Liver (tissue), 9 donors: ENCODE measurements around the gene ZNRF4. TPM values are rescaled to one million over a fixed set of nuclear protein-coding genes. Genes with fewer than 3 reads are reported as not detected.

Experiments used
- DNase-seq: peaks from one replicate; pipeline ENCODE4 v3.0.0-alpha.2; 2017; ENCODE audit warnings: low spot score
- H3K27ac ChIP-seq, 2 donors: one replicate each; pipeline ENCODE4 v1.7.0; 2013; ENCODE audit warnings: inconsistent platforms in 2 of 2, low read length in 2 of 2, control low read depth in 1 of 2, low read depth in 1 of 2, mild to moderate bottlenecking in 1 of 2
- H3K27me3 ChIP-seq, 4 donors: one replicate each; pipeline versions ENCODE4 v1.6.1 to v1.7.0; 2013; ENCODE audit warnings: low read length in 3 of 4, inconsistent platforms in 1 of 4, mild to moderate bottlenecking in 1 of 4, moderate library complexity in 1 of 4; ENCODE audit not compliant: control insufficient read depth in 4 of 4, insufficient read depth in 4 of 4
- H3K36me3 ChIP-seq, 4 donors: one replicate each; pipeline versions ENCODE4 v1.6.1 to v1.7.0; 2013; ENCODE audit warnings: low read length in 3 of 4, mild to moderate bottlenecking in 3 of 4, low read depth in 1 of 4, moderate library complexity in 1 of 4; ENCODE audit not compliant: control insufficient read depth in 4 of 4, insufficient read depth in 3 of 4
- H3K4me1 ChIP-seq, 4 donors: one replicate each; pipeline versions ENCODE4 v1.6.1 to v1.7.0; 2013; ENCODE audit warnings: low read length in 3 of 4, mild to moderate bottlenecking in 3 of 4, moderate library complexity in 1 of 4; ENCODE audit not compliant: control insufficient read depth in 4 of 4, insufficient read depth in 4 of 4
- H3K4me3 ChIP-seq, 3 donors: one replicate each; pipeline versions ENCODE4 v1.6.1 to v1.7.0; 2013; ENCODE audit warnings: low read length in 3 of 3, control low read depth in 1 of 3, low read depth in 1 of 3, mild to moderate bottlenecking in 1 of 3
- H3K9ac ChIP-seq, 2 donors: one replicate each; pipeline ENCODE4 v1.7.0; 2013; ENCODE audit warnings: low read length in 2 of 2, mild to moderate bottlenecking in 2 of 2, moderate library complexity in 2 of 2, control low read depth in 1 of 2, low read depth in 1 of 2
- H3K9me3 ChIP-seq, 4 donors: one replicate each; pipeline versions ENCODE4 v1.6.1 to v1.7.0; 2013; ENCODE audit warnings: low read length in 3 of 4; ENCODE audit not compliant: control insufficient read depth in 4 of 4
- ATF3 ChIP-seq: IDR thresholded peaks from 2 replicates; pipeline ENCODE4 v1.6.1; 2016; ENCODE audit warnings: antibody characterized with exemption
- CTCF ChIP-seq: fragments of 150-350 bp; IDR thresholded peaks from 2 replicates; pipeline ENCODE4 v1.5.1; 2017; ENCODE audit warnings: improper control_type of control experiment, low read depth, low read length; ENCODE audit not compliant: missing input control
- EGR1 ChIP-seq, 2 donors: IDR thresholded peaks; 2 replicates each; pipeline ENCODE4 v1.6.1; 2016 to 2018; ENCODE audit warnings: antibody characterized with exemption in 2 of 2, low read depth in 2 of 2
- FOXA1 ChIP-seq: IDR thresholded peaks from 2 replicates; pipeline ENCODE4 v1.6.1; 2016; ENCODE audit warnings: antibody characterized with exemption
- FOXA2 ChIP-seq: IDR thresholded peaks from 2 replicates; pipeline ENCODE4 v1.6.1; 2016; ENCODE audit warnings: antibody characterized with exemption
- GABPA ChIP-seq, 2 donors: IDR thresholded peaks in 1 of 2; conservative IDR thresholded peaks in 1 of 2; 2 replicates each; pipeline ENCODE4 v1.6.1; 2016; ENCODE audit warnings: antibody characterized with exemption in 2 of 2, mild to moderate bottlenecking in 1 of 2, moderate library complexity in 1 of 2
- HNF4A ChIP-seq, 2 donors: conservative IDR thresholded peaks; 2 replicates each; pipeline ENCODE4 v1.6.1; 2016; ENCODE audit warnings: antibody characterized with exemption in 2 of 2, mild to moderate bottlenecking in 2 of 2
- NR2F2 ChIP-seq: IDR thresholded peaks from 2 replicates; pipeline ENCODE4 v1.6.1; 2016; ENCODE audit warnings: antibody characterized with exemption
- RAD21 ChIP-seq, 2 donors: IDR thresholded peaks; 2 replicates each; pipeline ENCODE4 v1.6.1; 2016; ENCODE audit warnings: antibody characterized with exemption in 2 of 2, mild to moderate bottlenecking in 2 of 2
- RXRA ChIP-seq, 2 donors: IDR thresholded peaks; 2 replicates each; pipeline ENCODE4 v1.6.1; 2017 to 2018; ENCODE audit warnings: antibody characterized with exemption in 2 of 2, mild to moderate bottlenecking in 1 of 2
- SP1 ChIP-seq: IDR thresholded peaks from 2 replicates; pipeline ENCODE4 v1.6.1; 2018; ENCODE audit warnings: antibody characterized with exemption, mild to moderate bottlenecking
- TAF1 ChIP-seq: conservative IDR thresholded peaks from 2 replicates; pipeline ENCODE4 v1.6.1; 2016; ENCODE audit warnings: antibody characterized with exemption, mild to moderate bottlenecking
- YY1 ChIP-seq: IDR thresholded peaks from 2 replicates; pipeline ENCODE4 v1.6.1; 2016; ENCODE audit warnings: antibody characterized with exemption, mild to moderate bottlenecking
- WGBS: extraction: QIAGEN DNeasy Blood & Tissue Kit; methylation state at CpG from one replicate; pipeline ENCODE4 v1.1.7; 2013; 5-methylcytosine and 5-hydroxymethylcytosine counted together
- polyA plus RNA-seq, 2 donors: library from polyadenylated mRNA; stranded (reverse) in 1 of 2; unstranded in 1 of 2; fragments of 200-250 nt in 1 of 2; fragments of >200 nt in 1 of 2; fragmentation: Nextera tagmentation in 1 of 2; extraction: Ambion mirVana in 1 of 2; gene quantifications; one replicate each; pipeline versions ENCODE4 v1.2.1 to v1.2.3, GENCODE V29; 2013 to 2015
- total RNA-seq, 2 donors: library from RNA; depleted of rRNA; stranded (reverse); fragments of >200 nt; gene quantifications; one replicate each; pipeline ENCODE4 v1.2.3, GENCODE V29; 2014
- TF ChIP-seq, protein P1 (sequence below): IDR thresholded peaks from 2 replicates; pipeline ENCODE4 v1.6.1; 2016; ENCODE audit warnings: antibody characterized with exemption
- TF ChIP-seq, protein P2 (sequence below): IDR thresholded peaks from 2 replicates; pipeline ENCODE4 v1.6.1; 2016; ENCODE audit warnings: antibody characterized with exemption
- TF ChIP-seq, protein P3 (sequence below): IDR thresholded peaks from 2 replicates; pipeline ENCODE4 v1.6.1; 2016; ENCODE audit warnings: antibody characterized with exemption, mild to moderate bottlenecking
- donor health status: healthy.
- donor health status: healthy.
- donor health status: healthy.
- donor health status: healthy.
- donor health status: healthy.

The ZNRF4 gene
- total and polyA plus RNA-seq, 4 donors = not detected

GRCh38 chr19:5406816-5407215 is 48.4 kb upstream of the ZNRF4 start:
- WGBS = 60% methylated on average over 7 of the region's 7 CpGs
- no peak for TF ChIP-seq GABPA (IDR thresholded peaks at IDR 0.05 in 1 of 2, conservative IDR thresholded peaks at IDR 0.05 in 1 of 2)
- no peak for TF ChIP-seq TAF1
- TF ChIP-seq EGR1 (IDR thresholded peaks at IDR 0.05; ENCODE audit: low read depth in 2 of 2) = no peak
- no peak for TF ChIP-seq RXRA (IDR thresholded peaks at IDR 0.05)
- TF ChIP-seq SP1 = no peak
- no peak for TF ChIP-seq ATF3
- TF ChIP-seq FOXA1 = no peak
- no peak for TF ChIP-seq YY1
- TF ChIP-seq, protein P1, sequence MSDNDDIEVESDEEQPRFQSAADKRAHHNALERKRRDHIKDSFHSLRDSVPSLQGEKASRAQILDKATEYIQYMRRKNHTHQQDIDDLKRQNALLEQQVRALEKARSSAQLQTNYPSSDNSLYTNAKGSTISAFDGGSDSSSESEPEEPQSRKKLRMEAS = no peak
- TF ChIP-seq, protein P2, sequence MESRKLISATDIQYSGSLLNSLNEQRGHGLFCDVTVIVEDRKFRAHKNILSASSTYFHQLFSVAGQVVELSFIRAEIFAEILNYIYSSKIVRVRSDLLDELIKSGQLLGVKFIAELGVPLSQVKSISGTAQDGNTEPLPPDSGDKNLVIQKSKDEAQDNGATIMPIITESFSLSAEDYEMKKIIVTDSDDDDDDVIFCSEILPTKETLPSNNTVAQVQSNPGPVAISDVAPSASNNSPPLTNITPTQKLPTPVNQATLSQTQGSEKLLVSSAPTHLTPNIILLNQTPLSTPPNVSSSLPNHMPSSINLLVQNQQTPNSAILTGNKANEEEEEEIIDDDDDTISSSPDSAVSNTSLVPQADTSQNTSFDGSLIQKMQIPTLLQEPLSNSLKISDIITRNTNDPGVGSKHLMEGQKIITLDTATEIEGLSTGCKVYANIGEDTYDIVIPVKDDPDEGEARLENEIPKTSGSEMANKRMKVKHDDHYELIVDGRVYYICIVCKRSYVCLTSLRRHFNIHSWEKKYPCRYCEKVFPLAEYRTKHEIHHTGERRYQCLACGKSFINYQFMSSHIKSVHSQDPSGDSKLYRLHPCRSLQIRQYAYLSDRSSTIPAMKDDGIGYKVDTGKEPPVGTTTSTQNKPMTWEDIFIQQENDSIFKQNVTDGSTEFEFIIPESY = no peak
- no peak for TF ChIP-seq RAD21 (IDR thresholded peaks at IDR 0.05)
- no peak for TF ChIP-seq FOXA2
- no peak for TF ChIP-seq HNF4A (conservative IDR thresholded peaks at IDR 0.05)
- TF ChIP-seq NR2F2 = no peak
- Histone ChIP-seq H3K9ac (no peak overlapping the region), H3K4me1 (no peaks in the 10 kb centered on the region), H3K9me3 (peaks cover 0 to 4% (median 0%) of the 10 kb centered on the region in 4 donors), H3K27me3 (peaks cover 0 to 2% (median 0%) of the 10 kb centered on the region in 4 donors), H3K27ac (no peak overlapping the region), H3K36me3 (no peaks in the 10 kb centered on the region), H3K4me3 (no peak overlapping the region)
- DNase-seq = no peak

- H3K36me3 ChIP-seq = no peaks in the 10 kb centered on the region
- H3K27ac ChIP-seq = no peak overlapping the region
- no peaks in the 10 kb centered on the region for H3K4me1 ChIP-seq
- H3K9ac ChIP-seq = no peak overlapping the region
- no peak for DNase-seq
- WGBS = 32% methylated on average over 4 of the region's 4 CpGs
- TF ChIP-seq, protein P3, sequence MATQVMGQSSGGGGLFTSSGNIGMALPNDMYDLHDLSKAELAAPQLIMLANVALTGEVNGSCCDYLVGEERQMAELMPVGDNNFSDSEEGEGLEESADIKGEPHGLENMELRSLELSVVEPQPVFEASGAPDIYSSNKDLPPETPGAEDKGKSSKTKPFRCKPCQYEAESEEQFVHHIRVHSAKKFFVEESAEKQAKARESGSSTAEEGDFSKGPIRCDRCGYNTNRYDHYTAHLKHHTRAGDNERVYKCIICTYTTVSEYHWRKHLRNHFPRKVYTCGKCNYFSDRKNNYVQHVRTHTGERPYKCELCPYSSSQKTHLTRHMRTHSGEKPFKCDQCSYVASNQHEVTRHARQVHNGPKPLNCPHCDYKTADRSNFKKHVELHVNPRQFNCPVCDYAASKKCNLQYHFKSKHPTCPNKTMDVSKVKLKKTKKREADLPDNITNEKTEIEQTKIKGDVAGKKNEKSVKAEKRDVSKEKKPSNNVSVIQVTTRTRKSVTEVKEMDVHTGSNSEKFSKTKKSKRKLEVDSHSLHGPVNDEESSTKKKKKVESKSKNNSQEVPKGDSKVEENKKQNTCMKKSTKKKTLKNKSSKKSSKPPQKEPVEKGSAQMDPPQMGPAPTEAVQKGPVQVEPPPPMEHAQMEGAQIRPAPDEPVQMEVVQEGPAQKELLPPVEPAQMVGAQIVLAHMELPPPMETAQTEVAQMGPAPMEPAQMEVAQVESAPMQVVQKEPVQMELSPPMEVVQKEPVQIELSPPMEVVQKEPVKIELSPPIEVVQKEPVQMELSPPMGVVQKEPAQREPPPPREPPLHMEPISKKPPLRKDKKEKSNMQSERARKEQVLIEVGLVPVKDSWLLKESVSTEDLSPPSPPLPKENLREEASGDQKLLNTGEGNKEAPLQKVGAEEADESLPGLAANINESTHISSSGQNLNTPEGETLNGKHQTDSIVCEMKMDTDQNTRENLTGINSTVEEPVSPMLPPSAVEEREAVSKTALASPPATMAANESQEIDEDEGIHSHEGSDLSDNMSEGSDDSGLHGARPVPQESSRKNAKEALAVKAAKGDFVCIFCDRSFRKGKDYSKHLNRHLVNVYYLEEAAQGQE = no peak
- TF ChIP-seq, protein P1 = no peak
- TF ChIP-seq NR2F2 (no peak), EGR1 (IDR thresholded peaks at IDR 0.05; ENCODE audit: low read depth in 2 of 2) (no peak), RAD21 (IDR thresholded peaks at IDR 0.05) (no peak), SP1 (no peak), TAF1 (no peak), YY1 (no peak), RXRA (IDR thresholded peaks at IDR 0.05) (no peak), HNF4A (conservative IDR thresholded peaks at IDR 0.05) (no peak), ATF3 (no peak), CTCF (no peak)
- H3K27me3 ChIP-seq = peaks cover 0 to 2% (median 0%) of the 10 kb centered on the region in 4 donors
- no peak overlapping the region for H3K4me3 ChIP-seq
- H3K9me3 ChIP-seq = peaks cover 0 to 4% (median 0%) of the 10 kb centered on the region in 4 donors
Observed at GRCh38 chr19:5407356-5407755, 47.9 kb upstream of the ZNRF4 start.
